B cell (primary cell): ENCODE data around the gene AGO3. TPM values are rescaled to one million over a fixed set of nuclear protein-coding genes. Genes with fewer than 3 reads are reported as not detected.

ENCODE experiments used
- ATAC-seq: fragments of 200-7000 bp; cut with Tn5 transposase; one replicate; pipeline ENCODE4 v1.10.0; 2021; ENCODE audit warnings: low read depth, mild to moderate bottlenecking, moderate number of reproducible peaks, moderate library complexity
- CTCF ChIA-PET: fragments of 350-600 bp; sonication (Branson Sonifier 250); formaldehyde crosslinking; loops from one replicate; lab custom pipeline; 2021; ENCODE audit warnings: antibody characterized with exemption, inconsistent platforms; lab: Charles Lee
- POLR2A ChIA-PET: fragments of 350-600 bp; sonication (Branson Sonifier 250); formaldehyde crosslinking; loops from one replicate; lab custom pipeline; 2021; ENCODE audit warnings: antibody characterized with exemption; lab: Charles Lee
- DNase-seq: peaks from one replicate; pipeline ENCODE4 v3.0.0; 2013
- H2AFZ ChIP-seq: 2 replicates; pipeline ENCODE4 v1.6.1; 2012; ENCODE audit warnings: mild to moderate bottlenecking, low read depth, low read length; ENCODE audit not compliant: insufficient read depth, poor library complexity, severe bottlenecking
- H3K27ac ChIP-seq, 2 donors: 1 replicate in 1 of 2; 2 replicates in 1 of 2; pipeline ENCODE4 v1.5.1; 2012 to 2013; ENCODE audit warnings: low read length in 2 of 2, mild to moderate bottlenecking in 2 of 2, moderate library complexity in 1 of 2
- H3K27me3 ChIP-seq, 4 experiments: fragments of 200-600 bp in 1 of 4; sonication (generic) in 1 of 4; replicated peaks in 1 of 4; 1 replicate in 2 of 4; 2 replicates in 2 of 4; pipeline versions ENCODE4 v1.6.1 to v1.7.0; 2013 to 2016; ENCODE audit warnings: low read length in 3 of 4, mild to moderate bottlenecking in 2 of 4, mixed read lengths in 1 of 4, moderate library complexity in 1 of 4; ENCODE audit not compliant: insufficient read depth in 4 of 4, control insufficient read depth in 3 of 4; ENCODE audit errors: control extremely low read depth in 1 of 4
- H3K36me3 ChIP-seq, 2 experiments: replicated peaks in 1 of 2; 1 replicate in 1 of 2; 2 replicates in 1 of 2; pipeline versions ENCODE4 v1.6.1 to v1.7.1; 2013; ENCODE audit warnings: low read length in 1 of 2; ENCODE audit not compliant: insufficient read depth in 2 of 2, control insufficient read depth in 1 of 2; ENCODE audit errors: control extremely low read depth in 1 of 2, extremely low read depth in 1 of 2
- H3K4me1 ChIP-seq, 2 donors: fragments of 200-600 bp in 1 of 2; sonication (generic) in 1 of 2; 1 replicate in 1 of 2; 2 replicates in 1 of 2; pipeline versions ENCODE4 v1.5.1 to v1.6.1; 2013 to 2017; ENCODE audit warnings: low read length in 2 of 2; ENCODE audit not compliant: control insufficient read depth in 2 of 2, insufficient read depth in 2 of 2
- H3K4me2 ChIP-seq: replicated peaks from 2 replicates; pipeline ENCODE3; 2012; ENCODE audit warnings: mild to moderate bottlenecking, low read depth, low read length; ENCODE audit not compliant: poor library complexity, severe bottlenecking
- H3K4me3 ChIP-seq, 5 experiments: fragments of 200-600 bp in 1 of 5; sonication (generic) in 1 of 5; 1 replicate in 3 of 5; 2 replicates in 2 of 5; pipeline versions ENCODE4 v1.5.1 to v1.7.0; 2011 to 2016; ENCODE audit warnings: low read length in 4 of 5, mild to moderate bottlenecking in 4 of 5, low read depth in 2 of 5, control low read depth in 1 of 5, moderate library complexity in 1 of 5; ENCODE audit not compliant: insufficient read depth in 1 of 5; ENCODE audit errors: control extremely low read depth in 1 of 5, extremely low read depth in 1 of 5
- H3K79me2 ChIP-seq: fragments of 200-600 bp; sonication (generic); one replicate; pipeline ENCODE4 v1.6.0; 2016; ENCODE audit warnings: low read length; ENCODE audit not compliant: control insufficient read depth, insufficient read depth
- H3K9ac ChIP-seq: fragments of 200-600 bp; sonication (generic); 2 replicates; pipeline ENCODE4 v1.6.1; 2017; ENCODE audit warnings: mild to moderate bottlenecking, low read length, moderate library complexity
- H3K9me3 ChIP-seq, 3 donors: one replicate each; pipeline versions ENCODE4 v1.6.1 to v1.7.1; 2013; ENCODE audit warnings: low read length in 2 of 3; ENCODE audit not compliant: control insufficient read depth in 2 of 3, insufficient read depth in 1 of 3; ENCODE audit errors: control extremely low read depth in 1 of 3
- H4K20me1 ChIP-seq: 2 replicates; pipeline ENCODE4 v1.6.0; 2012; ENCODE audit warnings: mild to moderate bottlenecking, low read length; ENCODE audit not compliant: insufficient read depth, control insufficient read depth, poor library complexity, severe bottlenecking
- H3K27ac Mint-ChIP-seq: one replicate; pipeline ENCODE4 v1.8.0; 2021; ENCODE audit warnings: mixed read lengths
- H3K27me3 Mint-ChIP-seq: one replicate; pipeline ENCODE4 v1.8.0; 2021; ENCODE audit warnings: mixed read lengths
- H3K4me1 Mint-ChIP-seq: one replicate; pipeline ENCODE4 v1.8.0; 2021; ENCODE audit warnings: mixed read lengths
- H3K4me3 Mint-ChIP-seq: one replicate; pipeline ENCODE4 v1.8.0; 2021; ENCODE audit warnings: mixed read lengths
- H3K9me3 Mint-ChIP-seq: one replicate; pipeline ENCODE4 v1.8.0; 2022; ENCODE audit warnings: mixed read lengths; ENCODE audit not compliant: insufficient read depth
- EZH2 ChIP-seq: IDR thresholded peaks from 2 replicates; pipeline ENCODE4 v1.6.1; 2012; ENCODE audit warnings: borderline replicate concordance, low read depth, mild to moderate bottlenecking, moderate library complexity, low read length; ENCODE audit not compliant: insufficient read depth, poor library complexity, severe bottlenecking
- WGBS: methylation state at CpG from one replicate; pipeline ENCODE4 v1.1.5; 2013; ENCODE audit warnings: missing lambda C conversion rate; ENCODE audit not compliant: insufficient coverage; 5-methylcytosine and 5-hydroxymethylcytosine counted together
- intact Hi-C: fragments of 100-400 bp; cut with micrococcal nuclease; formaldehyde crosslinking; loops from one replicate; pipeline ENCODE4 v1.10.0; 2022
- polyA plus RNA-seq: library from polyadenylated mRNA; depleted of rRNA; stranded (reverse); fragments of >200 nt; gene quantifications from 2 replicates; pipeline ENCODE4 v1.2.3, GENCODE V29; 2012
- total RNA-seq, 2 donors: library from RNA; stranded (reverse); fragments of 120-200 nt in 1 of 2; gene quantifications; 1 replicate in 1 of 2; 2 replicates in 1 of 2; pipeline versions ENCODE4 v1.2.3 to v1.2.4, GENCODE V29; 2013 to 2022
- TF ChIP-seq, protein P1 (sequence below): fragments of 200-600 bp; IDR thresholded peaks from one replicate; pipeline ENCODE4 v1.8.0; 2022; ENCODE audit warnings: antibody characterized with exemption, mild to moderate bottlenecking

AGO3 gene
- total and polyA plus RNA-seq, 2 donors (not counting 1 experiment from before 2014, with no cell fraction given) = 5.1 to 44.9 TPM

DNA sequence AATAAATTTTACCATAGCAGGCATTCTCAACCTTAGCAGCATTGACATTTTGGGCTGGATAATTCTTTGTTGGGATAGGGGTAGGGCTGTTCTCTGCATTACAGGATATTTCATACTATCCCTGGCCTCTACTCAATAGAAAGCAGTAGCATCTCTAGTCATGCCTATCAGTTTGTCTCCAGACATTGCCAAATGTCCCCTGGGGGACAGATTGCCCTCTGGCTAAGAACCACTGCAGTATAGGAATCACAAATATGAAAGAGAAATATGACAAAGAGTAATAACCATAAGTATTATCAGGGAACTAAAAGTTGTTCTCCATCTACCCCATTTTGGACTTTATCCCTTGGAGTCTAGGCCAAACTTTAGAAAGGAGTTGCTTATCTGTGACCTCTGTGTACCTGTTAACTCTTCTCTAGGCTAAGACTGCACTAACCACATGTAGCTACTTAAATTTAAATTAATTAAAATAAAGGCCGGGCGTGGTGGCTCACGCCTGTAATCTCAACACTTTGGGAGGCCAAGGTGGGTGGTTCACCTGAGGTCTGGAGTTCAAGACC is 76.1 kb downstream of the AGO3 start:
- Mint-ChIP-seq H3K27ac (no peak overlapping the region), H3K9me3 (no peaks in the 10 kb centered on the region), H3K4me1 (no peaks in the 10 kb centered on the region), H3K4me3 (no peak overlapping the region), H3K27me3 (no peaks in the 10 kb centered on the region)
- no peaks in the 10 kb centered on the region for H3K9me3 ChIP-seq
- WGBS = no CpG with 5 or more reads among the region's 3 CpGs
- intact Hi-C loops = no loop called here
- H3K4me2 ChIP-seq = no peak overlapping the region
- H3K9ac ChIP-seq = no peak overlapping the region
- H3K36me3 ChIP-seq = peaks cover 0 to 13% of the 10 kb centered on the region in 2 experiments
- H3K4me3 ChIP-seq = no peak overlapping the region
- POLR2A ChIA-PET = no interaction called here
- CTCF ChIA-PET = no interaction called here
- no peak overlapping the region for H3K27ac ChIP-seq
- H2AFZ ChIP-seq = no peak overlapping the region
- TF ChIP-seq EZH2 = no peak
- TF ChIP-seq, protein P1, sequence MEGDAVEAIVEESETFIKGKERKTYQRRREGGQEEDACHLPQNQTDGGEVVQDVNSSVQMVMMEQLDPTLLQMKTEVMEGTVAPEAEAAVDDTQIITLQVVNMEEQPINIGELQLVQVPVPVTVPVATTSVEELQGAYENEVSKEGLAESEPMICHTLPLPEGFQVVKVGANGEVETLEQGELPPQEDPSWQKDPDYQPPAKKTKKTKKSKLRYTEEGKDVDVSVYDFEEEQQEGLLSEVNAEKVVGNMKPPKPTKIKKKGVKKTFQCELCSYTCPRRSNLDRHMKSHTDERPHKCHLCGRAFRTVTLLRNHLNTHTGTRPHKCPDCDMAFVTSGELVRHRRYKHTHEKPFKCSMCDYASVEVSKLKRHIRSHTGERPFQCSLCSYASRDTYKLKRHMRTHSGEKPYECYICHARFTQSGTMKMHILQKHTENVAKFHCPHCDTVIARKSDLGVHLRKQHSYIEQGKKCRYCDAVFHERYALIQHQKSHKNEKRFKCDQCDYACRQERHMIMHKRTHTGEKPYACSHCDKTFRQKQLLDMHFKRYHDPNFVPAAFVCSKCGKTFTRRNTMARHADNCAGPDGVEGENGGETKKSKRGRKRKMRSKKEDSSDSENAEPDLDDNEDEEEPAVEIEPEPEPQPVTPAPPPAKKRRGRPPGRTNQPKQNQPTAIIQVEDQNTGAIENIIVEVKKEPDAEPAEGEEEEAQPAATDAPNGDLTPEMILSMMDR = no peak
- H3K4me1 ChIP-seq = no peaks in the 10 kb centered on the region
- no peaks in the 10 kb centered on the region for H3K27me3 ChIP-seq
- ATAC-seq (no peak), DNase-seq (no peak)
- no peaks in the 10 kb centered on the region for H4K20me1 ChIP-seq
- no peaks in the 10 kb centered on the region for H3K79me2 ChIP-seq

DNA sequence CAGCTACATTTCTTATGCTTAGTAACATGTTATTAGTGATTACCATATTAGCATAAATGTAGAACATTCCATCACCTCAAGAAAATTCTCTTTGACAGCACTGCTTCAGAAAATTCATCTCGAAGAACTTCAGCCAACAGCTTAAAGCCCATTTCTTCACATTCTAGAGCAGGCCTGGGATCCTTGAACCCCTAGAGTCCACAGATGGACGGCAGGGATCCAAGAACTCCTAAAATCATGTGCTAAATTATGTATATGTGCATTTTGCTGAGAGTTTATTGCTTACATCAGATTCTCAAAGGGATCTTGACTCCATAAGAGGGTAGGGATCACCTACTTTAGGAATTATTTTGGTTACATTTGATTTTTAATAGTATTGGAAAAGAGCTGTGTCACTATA is 76.8 kb downstream of the AGO3 start:
- no peaks in the 10 kb centered on the region for H3K9me3 Mint-ChIP-seq
- DNase-seq = no peak

More for the DNA sequence above, 76.8 kb downstream of the AGO3 start:
- Mint-ChIP-seq H3K27me3 (no peaks in the 10 kb centered on the region), H3K27ac (no peak overlapping the region), H3K4me3 (no peak overlapping the region), H3K4me1 (no peaks in the 10 kb centered on the region)
- no peaks in the 10 kb centered on the region for H3K79me2 ChIP-seq
- ChIA-PET CTCF (no interaction called here), POLR2A (no interaction called here)
- H3K27me3 ChIP-seq = no peaks in the 10 kb centered on the region
- no peaks in the 10 kb centered on the region for H3K4me1 ChIP-seq
- H3K27ac ChIP-seq = no peak overlapping the region
- H3K9me3 ChIP-seq = no peaks in the 10 kb centered on the region
- H3K4me3 ChIP-seq = no peak overlapping the region
- H2AFZ ChIP-seq = no peak overlapping the region
- H3K36me3 ChIP-seq = peaks cover 0 to 13% of the 10 kb centered on the region in 2 experiments
- ATAC-seq = no peak
- no peak overlapping the region for H3K4me2 ChIP-seq
- no peaks in the 10 kb centered on the region for H4K20me1 ChIP-seq
- intact Hi-C loops = no loop called here
- 100% methylated on average over 1 of the region's 2 CpGs for WGBS
- no peak overlapping the region for H3K9ac ChIP-seq
- TF ChIP-seq, protein P1 = no peak
- TF ChIP-seq EZH2 = no peak
